NCI-H524 treated with DMSO at 0.1 percent for 48 hours (cell line): ENCODE results near the gene GRK5.
"Not testable (repeated sequence)": the region's sequence is repeated elsewhere in the genome, so short reads cannot be mapped to it uniquely, and the experiment has no call there.

ENCODE experiments used
- DNase-seq: peaks from one replicate; lab custom pipeline; 2025; lab: John Stamatoyannopoulos, UW

The GRK5 gene

DNA sequence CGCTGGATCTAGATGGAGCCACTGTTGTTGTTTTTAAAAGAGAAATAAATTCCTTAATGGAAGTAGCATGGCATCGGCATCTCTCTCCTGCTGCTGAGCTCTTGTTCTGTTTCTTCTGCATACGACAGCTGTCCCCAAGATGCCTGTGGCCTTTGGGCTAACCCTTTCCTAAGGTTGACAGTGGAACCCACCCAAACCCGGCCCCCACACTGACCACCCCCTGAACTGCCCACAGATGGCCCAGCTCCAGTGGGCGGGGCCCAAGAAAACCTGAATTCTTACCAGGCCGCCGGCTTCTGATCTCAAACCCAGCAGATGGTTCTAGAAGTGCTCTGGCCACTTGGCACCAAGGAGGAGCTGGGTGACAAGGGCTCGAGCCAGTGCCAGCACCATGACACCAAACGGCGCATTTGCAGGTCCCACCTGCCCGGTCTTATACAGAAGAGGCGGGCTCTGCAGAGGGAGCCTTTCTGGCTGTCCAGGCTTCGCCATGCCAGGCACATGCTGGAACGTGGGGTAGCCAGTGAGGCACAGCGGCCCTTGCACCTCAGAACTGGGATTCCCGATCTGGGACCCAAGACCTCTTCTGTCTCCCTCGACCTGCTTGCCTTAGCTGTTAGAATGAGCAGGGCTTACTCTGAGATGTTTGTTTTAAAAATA lies 252.4 kb downstream of the GRK5 start:
- no peak for DNase-seq

DNA sequence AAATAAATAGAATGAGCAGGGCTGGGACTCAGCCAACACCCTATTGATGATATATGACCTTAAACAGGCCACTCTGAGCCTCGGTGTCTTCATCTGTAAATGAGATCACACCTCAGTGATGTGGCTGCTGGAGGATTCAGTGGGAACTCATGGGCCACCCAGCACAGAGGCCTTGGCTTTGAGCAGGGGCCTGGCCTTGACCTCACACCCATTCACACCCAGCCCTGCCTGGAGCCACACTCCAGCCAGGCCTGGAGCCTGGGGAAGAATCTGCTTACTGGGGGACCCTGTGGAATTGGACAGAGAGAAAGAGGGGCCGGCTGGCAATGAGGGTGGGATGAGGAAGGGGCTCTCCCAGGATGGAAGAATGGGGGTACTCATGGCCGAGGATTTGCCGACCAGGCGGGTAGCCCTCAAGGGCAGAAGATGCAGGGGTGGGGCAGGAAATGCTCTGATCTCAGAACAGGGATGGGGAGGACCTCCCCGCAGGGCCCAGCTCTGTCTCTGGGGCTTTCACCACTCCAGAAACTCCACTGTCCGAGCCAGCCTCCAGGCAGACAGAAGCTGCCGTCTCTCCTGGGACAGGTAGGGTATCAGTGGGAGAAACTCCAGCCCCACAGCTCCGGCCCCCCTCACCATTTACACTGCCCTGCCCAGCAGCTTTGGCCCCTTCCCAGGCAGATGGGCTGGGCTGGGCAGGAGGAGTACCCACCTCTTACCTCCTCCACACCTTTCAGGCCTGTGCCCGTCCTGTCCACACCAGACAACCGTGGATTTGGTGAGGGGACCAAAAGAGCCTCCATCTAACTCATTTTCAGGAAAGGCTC lies 253.2 kb downstream of the GRK5 start:
- DNase-seq, result no peak

DNA sequence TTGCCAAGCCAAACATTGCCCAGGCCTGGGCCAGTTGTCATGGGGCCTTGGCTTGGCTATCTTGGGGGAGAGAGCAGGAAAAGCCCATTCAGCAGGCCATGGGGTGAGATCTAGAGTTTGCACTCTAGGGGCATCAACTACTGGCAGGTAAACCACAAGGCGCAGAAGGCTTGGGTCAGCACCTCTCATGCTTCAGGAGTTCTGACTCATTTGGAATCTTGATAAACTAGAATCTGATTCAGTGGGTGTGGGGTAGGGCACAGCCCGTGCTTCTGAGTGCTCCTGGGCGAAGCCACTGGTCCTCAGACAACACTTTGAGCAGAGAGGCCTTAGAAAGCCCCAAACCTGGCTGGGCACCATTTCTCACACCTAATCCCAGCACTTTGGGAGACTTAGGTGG lies 254.0 kb downstream of the GRK5 start:
- DNase-seq, result no peak

DNA sequence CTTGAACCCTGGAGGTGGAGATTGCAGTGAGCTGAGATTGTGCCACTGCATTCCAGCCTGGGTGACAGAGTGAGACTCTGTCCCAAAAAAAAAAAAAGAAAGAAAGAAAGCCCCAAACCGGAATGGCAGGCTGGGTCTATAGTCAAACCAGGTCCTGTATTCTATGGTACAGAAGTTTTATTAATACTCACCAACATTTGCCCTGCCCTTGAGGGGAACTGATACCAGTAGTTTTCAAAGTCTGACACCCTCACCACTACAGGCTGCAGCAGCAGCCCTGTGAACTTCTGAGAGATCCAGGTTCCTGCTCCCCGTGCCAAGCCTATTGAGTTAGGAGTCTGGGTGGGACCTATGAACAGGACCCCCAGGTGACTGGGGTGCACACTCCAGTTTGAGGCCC lies 254.6 kb downstream of the GRK5 start:
- no peak for DNase-seq

DNA sequence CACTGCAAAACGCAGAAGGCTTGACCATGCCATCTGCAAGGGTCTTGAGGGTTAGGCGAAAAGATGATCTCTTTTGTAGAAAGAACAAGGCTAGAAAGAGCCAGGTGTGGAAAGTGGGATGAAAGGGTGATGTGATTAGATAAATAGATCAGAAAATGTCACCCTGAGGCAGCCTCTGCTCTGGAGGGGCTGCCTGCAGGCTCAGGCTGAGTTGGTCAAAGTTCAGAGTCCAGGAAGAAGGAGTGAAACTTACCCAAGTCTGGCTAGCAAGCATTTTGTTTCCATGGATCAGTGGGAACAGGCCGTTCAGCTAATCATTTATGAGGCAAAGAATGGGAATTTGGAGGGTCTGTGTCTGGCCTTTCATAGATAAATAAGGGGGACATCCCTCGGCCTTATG lies 255.4 kb downstream of the GRK5 start:
- no peak for DNase-seq

DNA sequence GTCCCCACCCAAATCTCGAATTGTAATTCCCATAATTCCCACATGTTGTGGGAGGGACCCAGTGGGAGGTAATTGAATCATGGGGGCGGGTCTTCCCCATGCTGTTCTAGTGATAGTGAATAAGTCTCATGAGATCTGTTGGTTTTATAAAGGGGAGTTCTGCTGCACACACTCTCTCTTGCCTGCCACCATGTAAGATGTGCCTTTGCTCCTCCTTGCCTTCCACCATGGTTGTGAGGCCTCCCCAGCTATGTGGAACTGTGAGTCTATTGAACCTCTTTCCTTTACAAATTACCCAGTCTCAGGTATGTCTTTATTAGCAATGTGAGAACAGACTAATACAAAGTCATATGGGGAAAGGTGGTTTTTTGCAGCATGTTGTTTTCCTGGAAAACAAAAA lies 255.8 kb downstream of the GRK5 start:
- not testable (repeated sequence) for DNase-seq

DNA sequence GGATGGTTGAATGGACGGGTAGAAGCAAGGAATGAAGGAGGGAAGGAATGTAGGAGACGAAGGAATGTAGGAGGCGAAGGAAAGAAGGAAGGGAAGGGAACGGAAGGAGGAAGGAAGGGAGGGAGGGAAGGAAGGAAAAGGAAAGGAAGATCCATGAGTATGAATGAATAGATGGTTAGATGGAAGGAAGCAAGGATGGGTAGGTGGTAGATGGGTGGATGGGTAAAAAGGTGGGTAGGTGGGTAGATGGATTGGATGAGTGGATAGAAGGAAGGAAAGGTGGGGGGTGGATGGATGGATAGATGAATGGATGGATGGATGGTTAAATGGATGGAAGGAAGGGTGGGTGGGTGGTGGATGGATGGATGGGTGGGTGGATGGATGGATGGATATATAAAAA lies 257.7 kb downstream of the GRK5 start:
- no peak for DNase-seq

- no peak for DNase-seq
Measured at GRCh38 chr10:119466076-119466475, 258.7 kb downstream of the GRK5 start.

DNA sequence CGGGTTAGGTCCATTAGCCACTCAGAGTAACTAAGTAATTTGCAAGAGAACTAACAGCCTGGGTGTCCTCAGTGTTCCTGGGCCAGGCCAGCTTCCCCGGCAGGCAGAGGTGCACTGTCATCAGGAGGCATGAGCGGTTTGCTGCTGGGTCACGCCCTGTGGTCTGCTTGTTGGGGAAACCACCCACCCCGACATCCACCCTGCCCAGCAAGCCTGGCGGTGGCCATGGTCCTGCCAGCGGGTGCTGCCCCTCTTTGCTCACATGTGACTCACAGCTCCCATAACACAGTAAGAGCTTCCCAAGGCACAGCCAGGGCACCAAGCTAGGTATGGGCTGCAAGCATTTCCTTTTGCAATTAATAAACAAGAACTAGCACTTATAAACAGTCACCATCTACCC lies 259.3 kb downstream of the GRK5 start:
- no peak for DNase-seq

GRCh38 chr10:119468542-119469324 lies 261.4 kb downstream of the GRK5 start:
- no peak for DNase-seq

GRCh38 chr10:119469325-119469707 lies 261.9 kb downstream of the GRK5 start:
- no peak for DNase-seq

- DNase-seq, result no peak
Measured at GRCh38 chr10:119469846-119470245, 262.5 kb downstream of the GRK5 start.

DNA sequence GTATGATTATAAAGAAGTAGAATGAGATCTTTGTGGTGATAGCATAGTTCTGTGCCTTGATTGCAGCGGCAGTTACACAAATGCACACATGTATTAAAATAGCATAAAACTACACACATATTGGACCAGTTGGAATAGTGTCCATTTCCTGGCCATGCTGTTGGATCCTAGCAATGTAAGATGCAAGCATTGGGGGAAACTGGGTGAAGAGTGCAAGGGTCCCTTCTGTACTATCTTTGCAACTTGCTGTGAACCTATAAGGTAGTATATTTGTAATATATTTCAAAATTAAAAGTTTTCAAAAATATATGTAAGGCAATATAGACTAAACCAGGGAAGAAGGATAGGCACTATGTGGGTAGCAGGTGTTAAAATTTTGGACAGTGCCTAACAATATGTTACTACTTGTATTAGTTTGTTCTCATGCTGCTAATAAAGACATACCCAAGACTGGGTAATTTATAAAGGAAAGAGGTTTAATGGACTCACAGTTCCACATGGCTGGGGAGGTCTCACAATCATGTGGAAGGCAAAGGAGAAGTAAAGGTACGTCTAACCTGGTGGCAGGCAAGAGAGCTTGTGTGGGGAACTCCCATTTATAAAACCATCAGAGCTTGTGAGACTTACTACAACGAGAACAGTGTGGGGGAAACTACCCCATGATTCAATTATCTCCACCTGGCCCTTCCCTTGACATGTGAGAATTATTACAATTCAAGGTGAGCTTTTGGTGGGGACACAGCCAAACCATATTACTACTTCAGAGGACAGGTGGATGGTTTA lies 263.7 kb downstream of the GRK5 start:
- no peak for DNase-seq

DNA sequence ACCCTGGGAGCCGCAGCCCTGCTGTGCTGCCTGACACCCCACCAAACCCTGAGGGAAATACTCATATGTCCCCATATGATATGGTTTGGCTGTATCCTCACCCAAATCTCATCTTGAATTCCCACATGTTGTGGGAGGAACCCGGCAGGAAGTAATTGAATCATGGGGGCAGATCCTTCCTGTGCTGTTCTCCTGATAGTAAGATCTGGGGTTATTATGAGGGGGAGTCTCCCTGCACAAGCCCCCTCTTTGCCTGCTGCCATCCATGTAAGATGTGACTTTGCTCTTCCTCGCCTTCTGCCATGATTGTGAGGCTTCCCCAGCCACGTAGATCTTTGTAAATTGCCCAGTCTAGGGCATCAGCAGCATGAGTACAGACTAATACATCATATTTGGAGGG lies 266.4 kb downstream of the GRK5 start:
- DNase-seq, result no peak

DNA sequence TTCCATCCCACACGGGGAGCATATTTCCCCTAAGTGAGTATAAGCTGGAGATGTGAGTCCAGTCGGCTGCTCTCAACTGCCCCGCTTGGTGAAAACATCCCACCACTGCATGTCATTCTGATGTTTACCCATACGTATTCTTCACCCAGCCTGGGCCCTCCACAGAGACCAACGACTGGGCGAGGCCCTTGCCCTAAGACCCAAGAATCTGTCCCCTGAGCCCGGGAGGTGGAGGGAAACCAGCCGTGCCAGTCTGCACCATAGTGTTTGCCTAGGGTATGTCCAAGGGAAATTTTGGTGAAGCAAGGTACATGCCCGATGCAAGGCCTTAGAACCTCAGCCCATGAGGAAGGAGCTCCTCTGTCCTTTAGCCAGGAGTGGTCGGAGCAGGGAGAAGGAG lies 267.2 kb downstream of the GRK5 start:
- DNase-seq, result no peak

DNA sequence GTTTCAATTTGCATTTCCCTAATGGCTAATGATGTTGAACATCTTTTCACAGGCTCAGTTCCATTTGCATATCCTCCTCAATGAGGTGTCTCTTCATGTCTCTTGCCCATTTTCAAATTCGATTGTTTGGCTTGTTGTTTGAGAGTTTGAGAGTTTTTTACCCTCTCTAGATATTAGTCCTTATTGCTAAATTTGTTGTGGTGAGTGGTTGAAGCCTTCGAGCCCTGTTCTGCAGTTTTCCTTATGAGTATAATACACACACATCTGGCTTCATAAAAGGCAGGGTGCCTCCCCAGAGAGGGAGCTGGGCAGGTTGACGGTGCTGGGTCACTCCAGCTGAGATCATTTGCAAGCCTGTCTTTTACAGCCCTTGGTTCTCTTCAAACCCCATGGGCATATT lies 270.1 kb downstream of the GRK5 start:
- no peak for DNase-seq

DNA sequence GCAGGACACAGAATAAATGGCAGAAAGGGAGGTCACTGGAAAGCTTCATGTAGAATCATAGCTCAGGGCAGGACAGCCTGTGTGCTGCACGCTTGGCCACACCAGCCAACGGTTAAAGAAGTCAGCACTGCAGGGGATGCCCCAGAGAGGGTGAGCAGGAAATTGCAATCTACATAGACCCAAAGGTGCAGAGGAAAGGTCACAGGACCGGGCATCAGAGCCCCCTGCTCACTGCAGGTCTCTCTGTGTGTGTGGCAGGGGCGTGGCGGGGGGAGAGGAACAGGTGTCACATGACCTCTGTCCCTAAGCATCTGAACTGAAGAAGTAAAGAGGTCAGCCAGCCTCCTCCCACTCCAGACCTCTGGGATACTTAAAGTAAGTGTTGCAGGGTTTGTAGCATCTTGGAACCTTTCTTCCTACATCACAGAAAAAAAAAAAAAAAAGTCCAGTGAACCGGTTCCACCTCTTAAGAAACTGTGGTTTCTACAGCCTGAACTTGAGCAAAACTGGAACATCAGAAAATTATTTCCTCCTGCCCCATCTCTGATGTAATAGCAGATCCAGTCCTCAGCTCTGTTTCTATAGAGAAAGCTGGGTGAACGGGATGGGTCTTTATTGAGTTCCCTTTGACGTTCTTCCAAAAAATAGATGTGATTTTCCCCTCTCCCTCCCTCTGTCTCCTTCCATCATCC lies 270.9 kb downstream of the GRK5 start:
- DNase-seq, result no peak

- DNase-seq, result no peak
Measured at GRCh38 chr10:119478811-119479341, 271.5 kb downstream of the GRK5 start.

DNA sequence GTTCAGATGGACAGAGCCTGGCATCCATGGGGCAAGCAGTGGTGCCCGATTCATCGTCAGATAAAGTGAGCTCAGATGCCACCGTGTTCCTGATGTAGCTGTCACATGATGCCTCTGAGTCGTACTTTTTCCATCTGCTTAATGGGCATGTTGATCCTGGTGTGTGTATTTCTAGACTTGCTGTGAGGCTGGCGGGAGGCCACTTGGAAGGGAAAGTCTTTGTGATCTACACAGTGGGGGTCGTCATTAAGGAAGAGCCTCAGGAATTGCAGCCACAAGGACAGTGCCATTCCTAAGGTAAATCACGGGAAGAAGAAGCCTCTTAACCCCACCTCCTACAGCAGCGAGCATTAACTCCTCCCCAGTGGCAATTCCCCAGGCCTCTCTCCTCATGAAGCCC lies 272.2 kb downstream of the GRK5 start:
- DNase-seq, result no peak

- DNase-seq, result no peak
Measured at GRCh38 chr10:119480667-119481066, 273.3 kb downstream of the GRK5 start.

DNA sequence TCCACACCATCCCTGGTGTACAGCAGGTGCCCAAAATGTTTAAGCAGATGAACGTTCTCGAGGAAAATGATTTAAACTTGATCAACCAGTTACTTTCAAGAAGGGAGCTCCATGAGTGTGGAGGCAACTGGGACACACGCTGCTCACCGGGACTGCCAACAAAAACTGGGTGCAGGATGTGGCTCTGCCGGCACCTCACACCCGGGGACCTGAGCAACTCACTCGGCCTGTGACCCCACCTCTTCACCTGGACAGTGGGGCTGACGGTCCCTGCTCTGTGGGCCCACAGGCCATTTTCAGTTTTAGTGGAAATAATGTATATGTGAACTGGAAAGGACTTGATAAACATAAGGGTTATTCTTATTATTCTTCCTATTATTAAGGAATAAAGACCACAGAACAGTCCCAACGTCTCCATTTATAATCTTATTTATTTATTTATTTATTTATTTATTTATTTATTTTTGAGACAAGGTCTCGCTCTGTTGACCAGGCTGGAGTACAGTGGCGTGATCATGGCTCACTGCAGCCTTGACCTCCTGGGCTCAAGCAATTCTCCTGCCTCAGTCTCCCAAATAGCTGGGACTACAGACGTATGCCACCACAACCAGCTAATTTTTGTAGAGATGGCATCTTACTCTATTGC lies 274.5 kb downstream of the GRK5 start:
- DNase-seq, result no peak
